K562 (cell line): ENCODE measurements around the gene ORMDL1. TPM values are rescaled to one million over a fixed set of nuclear protein-coding genes. Genes with fewer than 3 reads are reported as not detected.
A peak's percentile ranks its signal among the peaks of the same experiment; 100 is the strongest.

Experiments used
- ATF4 ChIP-seq: fragments of 450-650 bp; formaldehyde crosslinking; IDR thresholded peaks from 2 replicates; pipeline ENCODE4 v1.4.0; 2022; ENCODE audit warnings: mild to moderate bottlenecking, moderate library complexity
- FOXP4 ChIP-seq: sonication (generic); formaldehyde crosslinking; IDR thresholded peaks from 2 replicates; pipeline ENCODE4 v1.8.0; 2022; ENCODE audit warnings: mild to moderate bottlenecking, missing genetic modification reagents, borderline replicate concordance
- GMEB1 ChIP-seq: fragments of 250-450 bp; sonication (Bioruptor Pico); IDR thresholded peaks from 2 replicates; pipeline ENCODE4 v1.4.0; 2020; ENCODE audit warnings: mild to moderate bottlenecking
- HNRNPK ChIP-seq: fragments of 200-400 bp; formaldehyde crosslinking; IDR thresholded peaks from one replicate; pipeline ENCODE4 v1.6.1; 2018; ENCODE audit warnings: mild to moderate bottlenecking, low read depth, low read length; ENCODE audit not compliant: poor library complexity, severe bottlenecking
- LCOR ChIP-seq: sonication (generic); formaldehyde crosslinking; IDR thresholded peaks from 2 replicates; pipeline ENCODE4 v1.8.0; 2022; ENCODE audit warnings: mild to moderate bottlenecking, missing genetic modification reagents
- NR1H2 ChIP-seq: sonication (generic); formaldehyde crosslinking; IDR thresholded peaks from 2 replicates; pipeline ENCODE4 v1.4.0; 2020; ENCODE audit warnings: mild to moderate bottlenecking, missing genetic modification reagents
- PHF21A ChIP-seq: fragments of 450-650 bp; IDR thresholded peaks from 2 replicates; pipeline ENCODE4 v1.6.1; 2017; ENCODE audit warnings: low read depth, borderline replicate concordance
- PHF8 ChIP-seq: fragments of 200-600 bp; sonication (generic); IDR thresholded peaks from 2 replicates; pipeline ENCODE4 v1.6.1; 2012; ENCODE audit warnings: mixed run types, mild to moderate bottlenecking, inconsistent platforms, low read length, moderate library complexity, borderline replicate concordance
- PKNOX1 ChIP-seq: fragments of 450-650 bp; IDR thresholded peaks from 2 replicates; pipeline ENCODE4 v1.6.1; 2016
- RBM14 ChIP-seq: fragments of 200-400 bp; formaldehyde crosslinking; IDR thresholded peaks from 2 replicates; pipeline ENCODE4 v1.6.1; 2018; ENCODE audit warnings: low read depth, mild to moderate bottlenecking, low read length, moderate library complexity, borderline replicate concordance; ENCODE audit not compliant: insufficient read depth
- RHOXF2B ChIP-seq: fragments of 250-450 bp; sonication (Bioruptor Pico); conservative IDR thresholded peaks from 2 replicates; pipeline ENCODE4 v1.5.1; 2021
- SAFB ChIP-seq: fragments of 200-400 bp; formaldehyde crosslinking; IDR thresholded peaks from 2 replicates; pipeline ENCODE4 v1.6.1; 2017; ENCODE audit warnings: low read depth, low read length, borderline replicate concordance
- STAT5B ChIP-seq: fragments of 250-450 bp; sonication (Bioruptor Pico); IDR thresholded peaks from 2 replicates; pipeline ENCODE4 v1.8.0; 2021; ENCODE audit warnings: mild to moderate bottlenecking, inconsistent platforms
- TAF15 ChIP-seq: fragments of 200-400 bp; formaldehyde crosslinking; IDR thresholded peaks from 2 replicates; pipeline ENCODE4 v1.6.1; 2017; ENCODE audit warnings: mild to moderate bottlenecking, low read depth, low read length, moderate library complexity
- ZBTB12 ChIP-seq: fragments of 250-450 bp; sonication (Bioruptor Pico); IDR thresholded peaks from 2 replicates; pipeline ENCODE4 v1.4.0; 2020
- ZSCAN32 ChIP-seq: fragments of 450-650 bp; formaldehyde crosslinking; IDR thresholded peaks from 2 replicates; pipeline ENCODE4 v1.4.0; 2020; ENCODE audit warnings: mild to moderate bottlenecking, moderate library complexity
- polyA plus RNA-seq, 8 experiments: library from polyadenylated mRNA; depleted of rRNA in 4 of 8; stranded (reverse) in 5 of 8; unstranded in 3 of 8; fragments of >200 nt; fragmentation: Nextera tagmentation in 2 of 8; fragmentation: Illumina TruSeq in 1 of 8; extraction: Ambion mirVana in 2 of 8; extraction: Trizol in 1 of 8; gene quantifications; 2 replicates each; pipeline versions ENCODE4 v1.2.1 to v1.2.3, GENCODE V29; 2011 to 2014; ENCODE audit warnings: inconsistent platforms in 1 of 8, missing spikeins in 1 of 8
- total RNA-seq, 7 experiments: library from RNA; depleted of rRNA in 6 of 7; stranded (reverse); fragments of >200 nt in 6 of 7; fragmentation: Illumina TruSeq in 2 of 7; extraction: Trizol in 2 of 7; gene quantifications; 2 replicates each; pipeline versions ENCODE4 v1.2.1 to v1.2.3, GENCODE V29; 2011 to 2021; ENCODE audit warnings: low replicate concordance in 1 of 7

ORMDL1 gene
- total and polyA plus RNA-seq, 9 of the 15 experiments (the other 6 are each of a cell fraction or from before 2014, with no cell fraction given) = 35.1 to 74.2 (median 50.0) TPM

GRCh38 chr2:189783927-189784867, at the start of gene ORMDL1, which contains the start of gene PMS1 (continued):
- peak; percentile 85; the same call in 1 of the 2 replicates for TF ChIP-seq FOXP4 (CRISPR knock-in tag)
- 0 out of 2 replicates have a peak, but pooled peaks have one; percentile 24 for TF ChIP-seq SAFB
- peak; percentile 97; the same call in 1 of the 2 replicates for TF ChIP-seq TAF15
- peak; percentile 98 for TF ChIP-seq PHF8
- peak; percentile 99 for TF ChIP-seq HNRNPK
- TF ChIP-seq ATF4 (CRISPR knock-in tag) = peak; percentile 3; the same call in 1 of the 2 replicates
- TF ChIP-seq NR1H2 (CRISPR knock-in tag) = no peak
- TF ChIP-seq LCOR = peak; percentile 55; the same call in 1 of the 2 replicates
- peak; percentile 99 for TF ChIP-seq PKNOX1
- no peak for TF ChIP-seq ZBTB12 (CRISPR knock-in tag)
- no peak for TF ChIP-seq STAT5B (CRISPR knock-in tag)
- TF ChIP-seq RHOXF2B = no peak
- peak; percentile 86 for TF ChIP-seq GMEB1
- no peak for TF ChIP-seq PHF21A
- TF ChIP-seq RBM14 = no peak
- TF ChIP-seq ZSCAN32 (CRISPR knock-in tag) = no peak
